Measurements from ENCODE around the gene ARHGEF2. TPM values are rescaled to one million over a fixed set of nuclear protein-coding genes. Genes with fewer than 3 reads are reported as not detected.

Gene ARHGEF2
- total RNA-seq, 2 experiments from 2014 or later = 147 to 150 TPM

GRCh38 chr1:155969377-155969791 is 9.0 kb downstream of the ARHGEF2 start:
- intact Hi-C loops (cut with micrococcal nuclease) = no loop called here
- no peak for TF ChIP-seq CTCF (IDR thresholded peaks at IDR 0.05)
- Mint-ChIP-seq H3K4me3 (no peak overlapping the region), H3K36me3 (ENCODE audit: low read depth) (peaks cover 79% of the 10 kb centered on the region), H3K27ac (peak overlapping the region; percentile 88), H3K4me1 (ENCODE audit: low read depth) (peaks cover 80% of the 10 kb centered on the region), H3K9me3 (no peaks in the 10 kb centered on the region), H3K27me3 (no peaks in the 10 kb centered on the region)
- ATAC-seq (no peak), DNase-seq (no peak)
- ChIA-PET CTCF (interaction anchor here (0.9 to 4.5 kb wide), 3 partner anchors 20 to 31 kb away, joined by 3 to 30 read pairs (median 7); no protein-coding TSS in a partner anchor), POLR2A (interaction anchor here (4.2 to 8.2 kb wide), 3 partner anchors 10 to 37 kb away, joined by 24 to 49 read pairs (median 46); partner anchors contain the start of genes ARHGEF2 and KHDC4)

- ChIA-PET CTCF (interaction anchor here (1.8 to 4.5 kb wide), 3 partner anchors 10 to 30 kb away, joined by 8 to 30 read pairs (median 10); partner anchors contain the start of gene ARHGEF2), POLR2A (interaction anchor here (1.2 to 8.2 kb wide), 6 partner anchors 11 to 36 kb away, joined by 3 to 49 read pairs (median 17); partner anchors contain the start of genes ARHGEF2 and KHDC4)
- H3K27ac Mint-ChIP-seq = peak overlapping the region; percentile 88
- no peaks in the 10 kb centered on the region for H3K27me3 Mint-ChIP-seq
- DNase-seq (no peak), ATAC-seq (no peak)
- intact Hi-C loops (cut with micrococcal nuclease) = no loop called here
- peak overlapping the region; percentile 16 for H3K4me3 Mint-ChIP-seq
- no peaks in the 10 kb centered on the region for H3K9me3 Mint-ChIP-seq
- no peak for TF ChIP-seq CTCF (IDR thresholded peaks at IDR 0.05)
- peaks cover 77% of the 10 kb centered on the region for H3K36me3 Mint-ChIP-seq (ENCODE audit: low read depth)
- H3K4me1 Mint-ChIP-seq (ENCODE audit: low read depth) = peaks cover 74% of the 10 kb centered on the region
Observed at GRCh38 chr1:155968670-155969069, 9.7 kb downstream of the ARHGEF2 start.

GRCh38 chr1:155968051-155968400 is 10.3 kb downstream of the ARHGEF2 start:
- H3K4me3 Mint-ChIP-seq = peak overlapping the region; percentile 16
- DNase-seq (no peak), ATAC-seq (no peak)
- ChIA-PET CTCF (interaction anchor here (0.7 to 4.5 kb wide), 8 partner anchors 8 to 36 kb away, joined by 3 to 30 read pairs (median 4); partner anchors contain the start of gene ARHGEF2), POLR2A (interaction anchor here (0.9 to 8.2 kb wide), 7 partner anchors 10 to 53 kb away, joined by 3 to 49 read pairs (median 10); partner anchors contain the start of genes ARHGEF2 and KHDC4)
- TF ChIP-seq CTCF (IDR thresholded peaks at IDR 0.05) = no peak
- H3K4me1 Mint-ChIP-seq (ENCODE audit: low read depth) = peaks cover 67% of the 10 kb centered on the region
- no peaks in the 10 kb centered on the region for H3K27me3 Mint-ChIP-seq
- peak overlapping the region; percentile 88 for H3K27ac Mint-ChIP-seq
- intact Hi-C loops (cut with micrococcal nuclease) = no loop called here
- H3K9me3 Mint-ChIP-seq = no peaks in the 10 kb centered on the region
- peaks cover 72% of the 10 kb centered on the region for H3K36me3 Mint-ChIP-seq (ENCODE audit: low read depth)

- ChIA-PET CTCF (interaction anchor here (0.6 to 4.5 kb wide), 11 partner anchors 9 to 99 kb away, joined by 3 to 30 read pairs (median 4); partner anchors contain the start of genes ARHGEF2 and KHDC4), POLR2A (interaction anchor here (0.9 to 8.2 kb wide), 9 partner anchors 10 to 54 kb away, joined by 3 to 49 read pairs (median 4); partner anchors contain the start of genes ARHGEF2, KHDC4 and RXFP4)
- peak overlapping the region; percentile 88 for H3K27ac Mint-ChIP-seq
- no peaks in the 10 kb centered on the region for H3K9me3 Mint-ChIP-seq
- no peak for TF ChIP-seq CTCF (IDR thresholded peaks at IDR 0.05)
- intact Hi-C loops (cut with micrococcal nuclease) = no loop called here
- peaks cover 64% of the 10 kb centered on the region for H3K4me1 Mint-ChIP-seq (ENCODE audit: low read depth)
- H3K4me3 Mint-ChIP-seq = peak overlapping the region; percentile 8
- H3K36me3 Mint-ChIP-seq (ENCODE audit: low read depth) = peaks cover 72% of the 10 kb centered on the region
- DNase-seq (peak; percentile 35), ATAC-seq (peak; percentile 25)
- H3K27me3 Mint-ChIP-seq = no peaks in the 10 kb centered on the region
Observed at GRCh38 chr1:155967341-155968050, 10.9 kb downstream of the ARHGEF2 start.
